NCI-H2107 treated with DMSO at 0.1 percent for 48 hours (cell line): ENCODE results near the gene RCCD1.

Experiments
- DNase-seq: peaks from one replicate; lab custom pipeline; 2025; ENCODE audit not compliant: unreplicated experiment; lab: John Stamatoyannopoulos, UW

RCCD1 gene

DNA sequence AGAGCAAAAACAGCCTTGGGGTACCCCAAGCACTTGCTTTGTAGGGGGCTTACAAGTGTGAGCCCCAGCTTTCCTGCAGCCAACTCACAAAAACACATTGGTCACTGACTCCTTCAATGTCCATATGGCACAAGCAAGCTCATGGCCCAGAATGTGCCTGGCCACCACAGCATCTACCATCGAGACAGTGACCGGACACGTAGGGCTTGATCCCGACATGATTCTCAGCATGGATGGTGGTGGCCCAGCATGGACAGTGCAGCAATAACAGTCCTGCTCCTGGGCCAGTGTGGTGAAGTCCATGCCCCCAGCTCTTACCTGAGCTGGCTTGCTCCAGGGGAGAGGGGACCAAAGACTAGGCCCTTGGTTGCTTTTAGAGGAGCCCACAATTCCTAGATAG, 13.6 kb upstream of the RCCD1 start:
- DNase-seq = no peak

DNA sequence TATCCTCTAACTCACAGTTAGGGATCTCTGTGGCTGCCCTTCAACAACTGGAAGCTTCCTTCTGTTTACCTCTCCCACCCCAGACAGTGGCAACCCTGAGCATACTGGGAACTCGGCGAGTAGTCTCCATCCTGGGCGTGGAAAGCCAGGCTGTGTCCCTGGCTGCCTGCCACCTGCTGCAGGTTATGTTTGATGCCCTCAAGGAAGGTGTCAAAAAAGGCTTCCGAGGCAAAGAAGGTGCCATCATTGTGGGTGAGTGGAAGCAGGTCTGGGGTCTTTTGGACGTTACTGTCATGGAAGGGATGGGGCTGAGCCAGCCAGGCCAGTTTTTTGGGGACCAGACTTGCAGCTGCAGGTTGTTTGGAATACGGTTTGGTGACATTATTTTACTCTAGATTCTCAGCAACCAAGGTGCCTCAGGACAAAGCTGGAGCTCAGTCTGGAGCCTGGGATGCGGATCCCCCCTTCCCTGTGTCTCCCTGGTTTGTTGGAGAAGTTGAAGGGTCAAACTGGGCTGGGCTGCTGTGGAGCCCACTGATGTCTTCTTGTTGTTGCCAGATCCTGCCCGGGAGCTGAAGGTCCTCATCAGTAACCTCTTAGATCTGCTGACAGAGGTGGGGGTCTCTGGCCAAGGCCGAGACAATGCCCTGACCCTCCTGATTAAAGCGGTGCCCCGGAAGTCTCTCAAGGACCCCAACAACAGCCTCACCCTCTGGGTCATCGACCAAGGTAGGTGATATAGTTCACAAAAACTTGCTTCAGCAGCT, 12.1 kb upstream of the RCCD1 start:
- DNase-seq = no peak

GRCh38 chr15:90945091-90945490, 9.6 kb upstream of the RCCD1 start:
- no peak for DNase-seq

DNA sequence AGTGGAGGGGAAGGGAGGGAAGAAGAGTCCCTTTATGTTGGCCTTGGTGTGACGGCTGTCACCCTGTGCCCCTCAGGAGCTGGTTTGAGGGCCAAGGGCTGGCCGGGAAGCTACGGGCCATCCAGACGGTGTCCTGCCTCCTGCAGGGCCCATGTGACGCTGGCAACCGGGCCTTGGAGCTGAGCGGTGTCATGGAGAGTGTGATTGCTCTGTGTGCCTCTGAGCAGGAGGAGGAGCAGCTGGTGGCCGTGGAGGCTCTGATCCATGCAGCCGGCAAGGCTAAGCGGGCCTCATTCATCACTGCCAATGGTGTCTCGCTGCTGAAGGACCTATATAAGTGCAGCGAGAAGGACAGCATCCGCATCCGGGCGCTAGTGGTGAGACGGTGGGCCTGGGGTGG, 8.1 kb upstream of the RCCD1 start:
- DNase-seq = no peak

DNA sequence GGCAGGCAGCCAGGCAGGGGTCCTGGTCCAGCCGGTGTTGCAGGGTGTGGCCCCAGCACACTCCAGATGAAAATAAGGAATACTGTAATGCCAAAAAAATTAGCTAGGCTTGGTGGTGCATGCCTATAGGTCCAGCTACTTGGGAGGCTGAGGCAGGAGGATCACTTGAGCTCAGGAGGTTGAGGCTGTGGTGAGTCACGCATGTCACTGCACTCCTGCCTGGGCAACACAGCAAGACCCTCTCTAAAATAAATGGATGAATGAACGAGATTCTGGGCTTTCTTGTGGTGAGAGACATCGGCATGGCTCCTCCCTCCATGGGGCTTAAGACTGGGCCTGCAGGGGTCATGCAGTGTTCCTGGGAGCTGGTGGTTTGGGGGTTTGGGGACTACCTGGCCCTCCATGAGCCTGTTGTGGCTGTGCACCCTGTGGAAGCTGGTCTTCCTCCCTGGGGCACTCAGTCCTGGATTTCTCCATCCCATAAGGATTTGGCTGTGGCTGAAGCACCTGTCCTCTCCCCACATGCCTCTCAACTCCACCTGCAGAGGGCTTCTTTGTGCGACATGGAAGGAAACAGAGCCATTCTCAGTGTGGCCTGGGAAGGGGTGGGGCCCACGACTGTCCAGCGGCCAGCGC, 7.6 kb upstream of the RCCD1 start:
- DNase-seq = no peak

GRCh38 chr15:90947577-90948357, 6.9 kb upstream of the RCCD1 start:
- no peak for DNase-seq

DNA sequence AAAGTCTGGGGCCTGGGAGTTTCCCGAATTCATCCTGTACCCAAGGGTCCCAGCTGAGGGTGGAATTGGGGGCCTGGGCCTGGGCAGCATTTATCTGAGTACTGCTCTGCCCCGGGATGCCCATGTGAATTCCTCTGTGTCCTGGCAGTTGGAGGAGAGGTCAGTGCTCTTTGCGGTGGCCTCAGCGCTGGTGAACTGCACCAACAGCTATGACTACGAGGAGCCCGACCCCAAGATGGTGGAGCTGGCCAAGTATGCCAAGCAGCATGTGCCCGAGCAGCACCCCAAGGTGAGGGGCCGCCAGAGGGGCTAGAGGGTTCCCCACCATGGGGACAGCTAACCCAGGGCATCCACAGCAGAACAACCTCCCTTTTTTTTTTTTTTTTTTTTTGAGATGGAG, 6.2 kb upstream of the RCCD1 start:
- no peak for DNase-seq

- no peak for DNase-seq
Measured at GRCh38 chr15:90949979-90950675, 4.6 kb upstream of the RCCD1 start.

DNA sequence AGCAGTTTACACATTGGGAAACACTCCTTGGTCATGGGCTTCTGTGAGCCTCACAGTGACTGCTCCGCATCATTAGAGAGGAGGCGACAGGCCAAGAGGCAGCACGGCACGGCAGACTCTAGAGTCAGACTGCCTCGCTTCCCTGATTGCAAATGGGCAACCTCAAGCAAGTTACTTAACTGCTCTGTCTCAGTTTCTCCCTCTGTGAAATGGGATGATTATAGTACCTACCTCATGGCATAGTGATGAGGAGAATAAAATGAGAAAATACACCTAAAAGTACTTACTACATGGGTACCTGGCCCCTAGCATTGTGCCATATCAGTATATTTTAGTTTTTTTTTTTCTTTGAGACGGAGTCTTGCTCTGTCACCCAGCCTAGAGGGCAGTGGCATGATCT, 4.0 kb upstream of the RCCD1 start:
- DNase-seq = no peak

DNA sequence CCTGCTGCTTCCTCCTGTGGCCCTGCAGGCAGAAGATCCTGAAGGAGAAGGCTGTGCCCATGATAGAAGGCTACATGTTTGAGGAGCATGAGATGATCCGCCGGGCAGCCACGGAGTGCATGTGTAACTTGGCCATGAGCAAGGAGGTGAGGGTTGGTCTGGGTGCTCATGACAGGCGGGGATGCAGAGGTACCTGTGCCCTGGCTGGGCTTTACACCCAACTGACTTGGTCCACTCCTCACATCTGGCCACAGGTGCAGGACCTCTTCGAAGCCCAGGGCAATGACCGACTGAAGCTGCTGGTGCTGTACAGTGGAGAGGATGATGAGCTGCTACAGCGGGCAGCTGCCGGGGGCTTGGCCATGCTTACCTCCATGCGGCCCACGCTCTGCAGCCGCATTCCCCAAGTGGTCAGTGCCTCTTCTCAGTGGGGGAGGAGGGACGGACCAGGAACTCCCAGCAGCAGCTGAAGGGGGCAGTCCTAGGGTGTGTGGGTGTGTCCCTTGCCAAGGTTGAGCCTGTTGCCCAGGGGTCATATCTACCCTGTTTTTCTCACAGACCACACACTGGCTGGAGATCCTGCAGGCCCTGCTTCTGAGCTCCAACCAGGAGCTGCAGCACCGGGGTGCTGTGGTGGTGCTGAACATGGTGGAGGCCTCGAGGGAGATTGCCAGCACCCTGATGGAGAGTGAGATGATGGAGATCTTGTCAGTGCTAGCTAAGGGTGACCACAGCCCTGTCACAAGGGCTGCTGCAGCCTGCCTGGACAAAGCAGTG, 1.6 kb upstream of the RCCD1 start:
- DNase-seq = no peak

DNA sequence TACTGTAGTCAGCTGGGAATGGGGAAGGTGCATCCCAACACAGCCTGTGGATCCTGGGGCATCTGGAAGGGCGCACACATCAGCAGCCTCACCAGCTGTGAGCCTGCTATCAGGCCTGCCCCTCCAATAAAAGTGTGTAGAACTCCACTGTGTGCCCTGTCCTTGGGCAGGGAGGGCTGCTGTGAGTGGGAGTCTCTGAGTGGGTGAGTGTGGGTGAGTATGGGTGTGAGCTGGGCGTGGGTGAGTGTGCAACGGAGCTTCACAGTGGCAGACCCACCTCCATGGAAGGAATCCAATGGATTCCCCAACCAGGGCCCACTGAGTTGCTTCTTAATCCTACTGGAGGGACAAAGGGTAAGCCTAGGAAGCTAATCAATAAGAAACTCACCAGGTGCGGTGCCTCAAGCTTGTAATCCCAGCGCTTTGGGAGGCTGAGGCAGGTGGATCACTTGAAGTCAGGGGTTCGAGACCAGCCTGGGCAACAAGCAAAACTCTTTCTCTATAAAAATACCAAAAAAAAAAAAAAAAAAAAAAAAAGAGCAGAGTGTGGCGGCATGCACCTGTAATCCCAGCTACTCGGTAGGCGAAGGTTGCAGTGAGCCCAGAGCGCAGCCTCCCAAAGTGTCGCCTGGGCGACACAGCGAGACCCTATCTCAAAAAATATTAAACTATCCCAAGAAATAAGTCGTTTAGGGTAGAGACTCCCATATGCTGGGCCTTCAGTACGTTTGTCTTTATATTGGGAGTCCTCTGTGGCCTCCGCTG, 555 bp upstream of the RCCD1 start:
- DNase-seq = no peak

DNA sequence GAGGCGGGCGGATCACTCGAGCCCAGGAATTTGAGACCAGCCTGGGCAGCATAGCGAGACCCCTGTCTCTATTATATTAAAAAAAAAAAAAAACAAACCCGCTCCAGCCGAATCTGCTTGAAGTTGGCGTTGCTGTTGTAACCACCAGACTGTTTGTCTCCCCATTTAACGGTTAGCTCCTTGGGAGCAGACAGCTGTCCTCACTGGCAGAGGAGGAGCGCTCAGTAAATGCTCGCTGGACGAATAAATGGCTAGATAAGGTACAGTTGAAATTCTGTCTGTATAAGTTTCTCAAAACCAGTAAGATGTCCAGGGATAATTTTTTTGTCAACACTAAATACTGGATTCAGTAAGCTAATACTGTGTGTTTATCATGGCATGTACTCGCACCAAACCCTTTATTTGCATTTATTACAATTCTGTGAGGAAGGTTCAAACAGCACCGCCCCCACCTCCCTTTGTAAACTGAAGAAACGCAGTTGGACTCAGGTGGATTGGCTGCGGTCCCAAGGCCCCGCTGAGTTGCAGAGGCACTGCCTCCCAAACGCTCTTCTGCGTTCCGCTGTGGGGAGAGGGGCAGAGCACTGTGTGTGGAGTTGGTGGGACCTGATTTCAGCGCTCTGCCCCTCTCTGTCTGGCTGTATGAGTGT, 1.1 kb downstream of the RCCD1 start:
- no peak for DNase-seq

DNA sequence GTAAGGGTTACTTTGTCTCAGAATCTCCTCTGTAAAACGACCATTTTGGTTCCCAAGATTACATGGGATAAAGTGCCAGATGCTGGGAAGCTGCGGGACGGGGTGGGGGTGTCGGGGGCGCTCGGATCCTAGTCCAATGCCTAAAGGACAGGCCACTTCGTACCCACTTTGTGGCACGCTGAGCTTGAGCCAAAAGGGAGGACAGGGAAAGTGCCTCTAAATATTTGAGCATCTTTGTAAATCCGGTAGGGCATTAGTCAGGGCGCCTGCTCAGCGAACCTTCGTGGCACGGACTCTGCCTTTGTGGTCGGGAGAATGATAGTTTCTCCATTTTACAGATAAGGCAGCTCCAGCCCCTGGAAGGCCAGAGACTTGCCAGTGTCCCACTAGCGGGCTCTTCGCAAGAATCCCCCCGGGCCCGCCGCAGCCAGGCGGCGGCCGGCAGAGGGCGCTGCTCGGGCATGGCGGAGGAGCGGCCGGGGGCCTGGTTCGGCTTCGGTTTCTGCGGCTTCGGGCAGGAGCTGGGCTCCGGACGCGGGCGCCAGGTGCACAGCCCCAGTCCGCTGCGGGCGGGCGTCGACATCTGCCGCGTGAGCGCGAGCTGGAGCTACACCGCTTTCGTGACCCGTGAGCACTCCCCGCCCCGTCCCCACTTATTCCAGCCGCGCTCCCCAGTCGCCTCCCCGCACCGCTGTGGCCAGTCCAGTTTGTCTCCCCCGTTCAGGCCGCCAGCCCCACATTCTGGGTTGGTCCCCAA, 1.8 kb downstream of the RCCD1 start:
- peak; percentile 7 for DNase-seq

GRCh38 chr15:90957031-90957790, 2.5 kb downstream of the RCCD1 start:
- no peak for DNase-seq

DNA sequence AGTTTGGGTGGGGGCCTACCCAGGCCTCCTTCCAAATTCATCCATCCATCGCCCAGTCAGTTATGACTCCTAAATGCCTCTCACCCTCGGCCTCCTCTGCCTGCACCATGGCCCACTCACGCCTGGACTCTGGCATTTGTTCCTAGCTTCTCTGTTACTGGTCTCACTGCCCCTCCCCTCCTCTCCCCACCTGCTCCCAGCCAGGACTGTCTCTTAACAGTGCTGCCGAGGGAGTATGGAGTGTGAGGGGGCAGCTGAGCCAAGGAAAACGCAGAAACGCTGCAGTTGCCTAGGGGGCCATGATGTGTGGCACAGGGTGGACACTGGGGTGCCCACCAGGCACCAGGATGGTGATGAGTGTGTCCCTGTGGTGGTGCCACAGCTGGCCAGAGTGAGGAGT, 3.1 kb downstream of the RCCD1 start:
- DNase-seq = no peak

DNA sequence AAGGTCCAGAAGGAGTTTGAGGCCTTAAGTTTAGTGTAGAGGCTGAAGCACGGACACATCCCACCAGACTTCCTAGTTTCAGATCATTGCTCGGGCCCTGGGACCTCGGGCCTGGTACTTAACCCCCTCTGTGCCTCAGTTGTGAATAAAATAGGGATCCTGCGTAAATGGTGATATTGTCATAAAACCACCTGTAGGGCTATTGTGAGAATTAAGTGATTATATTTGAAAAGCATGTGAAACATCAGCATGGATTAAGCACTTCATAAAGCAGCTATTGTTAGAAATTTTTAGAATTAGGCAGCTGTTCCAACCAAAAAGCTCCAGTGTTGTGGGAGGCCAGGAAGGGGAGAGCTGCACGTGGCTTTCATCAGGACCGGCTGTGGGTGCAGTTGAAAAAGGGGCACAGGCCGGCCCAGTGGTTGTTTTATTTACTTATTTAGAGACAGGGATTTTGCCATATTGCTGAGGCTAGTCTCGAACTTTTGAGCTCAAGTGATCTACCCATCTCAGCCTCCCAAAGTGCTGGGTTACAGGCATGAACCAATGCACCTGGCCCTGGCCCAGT, 4.4 kb downstream of the RCCD1 start:
- no peak for DNase-seq

DNA sequence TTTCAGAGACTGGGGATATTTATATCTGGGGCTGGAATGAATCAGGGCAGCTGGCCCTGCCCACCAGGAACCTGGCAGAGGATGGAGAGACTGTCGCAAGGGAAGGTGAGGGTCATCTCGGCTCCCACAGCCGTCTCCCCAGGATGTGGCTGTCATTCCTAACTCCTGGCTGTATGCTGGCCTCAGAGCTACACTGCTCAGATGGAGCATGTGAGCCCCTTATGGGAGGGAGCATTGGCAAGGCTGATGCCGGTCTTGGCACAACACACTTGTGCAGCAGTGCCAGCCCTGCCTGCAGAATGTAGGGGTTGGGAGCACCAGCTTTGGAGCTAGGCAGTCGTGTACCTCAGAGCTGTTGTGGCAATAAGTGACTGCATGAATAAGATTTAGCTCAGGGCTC, 5.2 kb downstream of the RCCD1 start:
- DNase-seq = no peak
